PFSK-1 (cell line): ENCODE results near the gene TAS2R43.

ENCODE experiments used
- FOXP2 ChIP-seq: optimal IDR thresholded peaks from 2 replicates; pipeline ENCODE3; 2011; ENCODE audit warnings: borderline replicate concordance, control low read depth, inconsistent platforms; ENCODE audit not compliant: insufficient read depth; ENCODE audit errors: extremely low read length, extremely low read depth
- POLR2AphosphoS5 ChIP-seq: IDR thresholded peaks from 2 replicates; pipeline ENCODE4 v1.6.1; 2012; ENCODE audit warnings: low read depth, mild to moderate bottlenecking, control low read depth, low read length, moderate library complexity
- SIN3A ChIP-seq: IDR thresholded peaks from 2 replicates; pipeline ENCODE4 v1.6.1; 2012; ENCODE audit warnings: mild to moderate bottlenecking, low read length, moderate library complexity, borderline replicate concordance; ENCODE audit not compliant: insufficient read depth
- TAF1 ChIP-seq: IDR thresholded peaks from 2 replicates; pipeline ENCODE4 v1.6.1; 2012; ENCODE audit warnings: low read length, control low read depth, borderline replicate concordance; ENCODE audit not compliant: insufficient read depth
- TF ChIP-seq, protein P1 (sequence below), 2 experiments: IDR thresholded peaks; 2 replicates each; pipeline versions ENCODE4 v1.6.1 to v1.8.0; 2011 to 2012; ENCODE audit warnings: low read depth in 2 of 2, low read length in 2 of 2, control low read depth in 1 of 2, inconsistent platforms in 1 of 2, mild to moderate bottlenecking in 1 of 2, moderate library complexity in 1 of 2; ENCODE audit not compliant: insufficient read depth in 1 of 2

TAS2R43 gene

DNA sequence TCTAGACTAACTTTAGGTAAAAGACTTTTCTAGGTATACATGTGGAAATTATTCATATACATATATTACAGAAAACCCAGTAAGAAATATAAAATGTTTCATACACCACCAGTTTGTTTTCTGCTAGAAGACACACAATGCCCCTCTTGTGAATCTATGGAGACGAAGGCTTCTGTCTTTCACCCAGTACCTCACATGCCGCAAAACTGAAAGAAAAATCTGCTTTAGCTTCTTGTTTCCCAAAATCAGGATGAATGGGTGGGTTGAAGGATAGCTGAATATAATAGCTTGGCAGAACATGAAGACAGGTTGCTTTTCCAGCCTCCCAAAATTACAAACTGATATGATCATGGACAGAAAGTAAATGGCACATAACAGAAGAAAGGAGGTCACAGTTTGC, 41.0 kb upstream of the TAS2R43 start:
- no peak for TF ChIP-seq TAF1
- TF ChIP-seq FOXP2: no peak
- no peak for TF ChIP-seq POLR2AphosphoS5
- TF ChIP-seq, protein P1, sequence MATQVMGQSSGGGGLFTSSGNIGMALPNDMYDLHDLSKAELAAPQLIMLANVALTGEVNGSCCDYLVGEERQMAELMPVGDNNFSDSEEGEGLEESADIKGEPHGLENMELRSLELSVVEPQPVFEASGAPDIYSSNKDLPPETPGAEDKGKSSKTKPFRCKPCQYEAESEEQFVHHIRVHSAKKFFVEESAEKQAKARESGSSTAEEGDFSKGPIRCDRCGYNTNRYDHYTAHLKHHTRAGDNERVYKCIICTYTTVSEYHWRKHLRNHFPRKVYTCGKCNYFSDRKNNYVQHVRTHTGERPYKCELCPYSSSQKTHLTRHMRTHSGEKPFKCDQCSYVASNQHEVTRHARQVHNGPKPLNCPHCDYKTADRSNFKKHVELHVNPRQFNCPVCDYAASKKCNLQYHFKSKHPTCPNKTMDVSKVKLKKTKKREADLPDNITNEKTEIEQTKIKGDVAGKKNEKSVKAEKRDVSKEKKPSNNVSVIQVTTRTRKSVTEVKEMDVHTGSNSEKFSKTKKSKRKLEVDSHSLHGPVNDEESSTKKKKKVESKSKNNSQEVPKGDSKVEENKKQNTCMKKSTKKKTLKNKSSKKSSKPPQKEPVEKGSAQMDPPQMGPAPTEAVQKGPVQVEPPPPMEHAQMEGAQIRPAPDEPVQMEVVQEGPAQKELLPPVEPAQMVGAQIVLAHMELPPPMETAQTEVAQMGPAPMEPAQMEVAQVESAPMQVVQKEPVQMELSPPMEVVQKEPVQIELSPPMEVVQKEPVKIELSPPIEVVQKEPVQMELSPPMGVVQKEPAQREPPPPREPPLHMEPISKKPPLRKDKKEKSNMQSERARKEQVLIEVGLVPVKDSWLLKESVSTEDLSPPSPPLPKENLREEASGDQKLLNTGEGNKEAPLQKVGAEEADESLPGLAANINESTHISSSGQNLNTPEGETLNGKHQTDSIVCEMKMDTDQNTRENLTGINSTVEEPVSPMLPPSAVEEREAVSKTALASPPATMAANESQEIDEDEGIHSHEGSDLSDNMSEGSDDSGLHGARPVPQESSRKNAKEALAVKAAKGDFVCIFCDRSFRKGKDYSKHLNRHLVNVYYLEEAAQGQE (IDR thresholded peaks at IDR 0.05; ENCODE audit: insufficient read depth in 1 of 2, low read depth in 2 of 2, low read length in 2 of 2): no peak
- TF ChIP-seq SIN3A: no peak

DNA sequence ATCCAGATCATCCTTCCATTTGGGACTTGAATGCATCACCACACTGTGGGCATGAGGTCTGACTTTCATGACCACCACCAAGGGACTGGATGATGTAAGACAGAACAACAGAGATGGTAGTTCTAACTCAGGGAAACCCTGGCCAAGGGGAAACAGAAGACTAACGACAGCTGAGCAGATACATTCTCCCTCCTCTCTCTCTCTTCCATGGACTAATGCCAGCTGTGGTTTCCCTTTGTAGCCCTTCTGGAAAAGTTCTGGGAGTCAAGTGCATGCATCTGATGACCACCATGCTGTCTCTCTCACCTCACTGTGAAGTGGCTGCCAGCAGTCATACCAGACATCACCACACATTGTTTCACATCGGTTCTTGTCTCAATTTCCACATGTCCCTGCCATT, 38.9 kb upstream of the TAS2R43 start:
- TF ChIP-seq, protein P1 (IDR thresholded peaks at IDR 0.05; ENCODE audit: insufficient read depth in 1 of 2, low read depth in 2 of 2, low read length in 2 of 2): no peak
- TF ChIP-seq SIN3A (no peak), FOXP2 (no peak), TAF1 (no peak), POLR2AphosphoS5 (no peak)

DNA sequence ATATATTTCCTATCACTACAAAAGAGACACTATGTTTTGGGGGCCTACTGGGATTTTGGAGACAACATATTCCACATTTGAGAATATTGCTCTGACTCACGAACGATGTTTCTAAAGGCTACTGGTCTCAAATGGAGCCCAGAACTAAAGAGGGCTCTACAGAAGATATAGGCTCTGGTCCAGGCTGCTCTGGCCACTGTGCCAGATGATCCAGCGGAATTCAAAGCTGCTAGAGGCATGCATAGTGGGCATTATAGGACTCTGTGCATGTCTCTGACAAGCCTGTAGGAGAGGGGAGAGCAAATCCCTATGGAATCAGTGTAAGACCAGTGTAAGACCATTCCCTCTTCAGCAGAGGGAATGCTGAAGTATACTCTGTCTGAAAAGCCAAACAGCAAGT, 38.3 kb upstream of the TAS2R43 start:
- TF ChIP-seq FOXP2 (no peak), POLR2AphosphoS5 (no peak), SIN3A (no peak), TAF1 (no peak)
- TF ChIP-seq, protein P1 (IDR thresholded peaks at IDR 0.05; ENCODE audit: insufficient read depth in 1 of 2, low read depth in 2 of 2, low read length in 2 of 2): no peak

DNA sequence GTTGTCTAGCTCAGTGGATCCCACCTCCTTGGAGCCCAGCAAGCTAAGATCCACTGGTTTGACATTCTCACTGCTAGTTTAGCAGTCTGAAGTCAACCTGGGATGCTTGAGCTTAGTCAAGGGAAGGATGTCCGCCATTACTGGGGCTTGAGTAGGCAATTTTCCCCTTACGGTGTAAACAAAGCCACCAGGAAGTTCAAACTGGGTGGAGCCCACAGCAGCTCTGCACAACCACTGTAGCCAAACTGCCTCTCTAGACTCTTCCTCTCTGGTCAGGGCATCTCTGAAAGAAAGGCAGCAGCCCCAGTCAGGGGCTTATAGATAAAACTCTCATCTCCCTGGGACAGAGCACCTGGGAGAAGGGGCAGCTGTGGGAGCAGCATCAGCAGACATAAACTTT, 16.7 kb upstream of the TAS2R43 start:
- TF ChIP-seq, protein P1 (IDR thresholded peaks at IDR 0.05; ENCODE audit: insufficient read depth in 1 of 2, low read depth in 2 of 2, low read length in 2 of 2): no peak
- TF ChIP-seq TAF1: no peak
- TF ChIP-seq POLR2AphosphoS5: no peak
- TF ChIP-seq SIN3A: no peak
- no peak for TF ChIP-seq FOXP2

DNA sequence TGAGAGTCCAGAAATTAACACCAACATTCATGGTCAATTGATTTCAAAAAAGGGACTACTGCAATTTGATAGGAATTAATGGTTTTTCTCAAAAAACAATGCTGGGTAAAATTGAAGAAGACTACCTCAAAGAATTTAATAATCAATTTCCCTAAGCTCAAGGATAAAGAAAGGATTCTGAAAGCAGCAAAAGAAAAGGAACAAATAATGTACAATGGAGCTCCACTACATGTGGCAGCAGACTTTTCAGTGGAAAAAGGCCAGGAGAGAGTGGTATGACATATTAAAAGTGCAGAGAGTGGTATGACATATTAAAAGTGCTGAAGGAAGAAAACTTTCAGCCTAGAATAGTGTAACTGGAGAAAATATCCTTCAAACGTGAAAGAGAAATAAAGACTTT, 15.6 kb upstream of the TAS2R43 start:
- TF ChIP-seq, protein P1 (IDR thresholded peaks at IDR 0.05; ENCODE audit: insufficient read depth in 1 of 2, low read depth in 2 of 2, low read length in 2 of 2): no peak
- no peak for TF ChIP-seq FOXP2
- TF ChIP-seq POLR2AphosphoS5: no peak
- no peak for TF ChIP-seq SIN3A
- no peak for TF ChIP-seq TAF1
